Measurements from ENCODE around the gene SLC39A2.

DNA sequence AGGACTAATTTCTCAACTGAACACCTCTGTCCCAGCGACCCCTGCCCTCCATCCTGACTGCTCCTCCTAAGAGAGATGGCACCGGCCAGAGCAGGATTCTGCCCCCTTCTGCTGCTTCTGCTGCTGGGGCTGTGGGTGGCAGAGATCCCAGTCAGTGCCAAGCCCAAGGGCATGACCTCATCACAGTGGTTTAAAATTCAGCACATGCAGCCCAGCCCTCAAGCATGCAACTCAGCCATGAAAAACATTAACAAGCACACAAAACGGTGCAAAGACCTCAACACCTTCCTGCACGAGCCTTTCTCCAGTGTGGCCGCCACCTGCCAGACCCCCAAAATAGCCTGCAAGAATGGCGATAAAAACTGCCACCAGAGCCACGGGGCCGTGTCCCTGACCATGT, 43.8 kb downstream of the SLC39A2 start:
- TF ChIP-seq CTCF (IDR thresholded peaks at IDR 0.05 in 4 of 5, conservative IDR thresholded peaks at IDR 0.05 in 1 of 5) = no peak
- no peak for TF ChIP-seq POLR2A (IDR thresholded peaks at IDR 0.05)
